ENCODE results near the gene MYO1D. TPM values are rescaled to one million over a fixed set of nuclear protein-coding genes. Genes with fewer than 3 reads are reported as not detected.

MYO1D gene
- total and polyA plus RNA-seq, 2 of the 13 experiments (the other 11 are each of a cell fraction or from before 2014, with no cell fraction given) = 13.2 to 17.3 TPM

DNA sequence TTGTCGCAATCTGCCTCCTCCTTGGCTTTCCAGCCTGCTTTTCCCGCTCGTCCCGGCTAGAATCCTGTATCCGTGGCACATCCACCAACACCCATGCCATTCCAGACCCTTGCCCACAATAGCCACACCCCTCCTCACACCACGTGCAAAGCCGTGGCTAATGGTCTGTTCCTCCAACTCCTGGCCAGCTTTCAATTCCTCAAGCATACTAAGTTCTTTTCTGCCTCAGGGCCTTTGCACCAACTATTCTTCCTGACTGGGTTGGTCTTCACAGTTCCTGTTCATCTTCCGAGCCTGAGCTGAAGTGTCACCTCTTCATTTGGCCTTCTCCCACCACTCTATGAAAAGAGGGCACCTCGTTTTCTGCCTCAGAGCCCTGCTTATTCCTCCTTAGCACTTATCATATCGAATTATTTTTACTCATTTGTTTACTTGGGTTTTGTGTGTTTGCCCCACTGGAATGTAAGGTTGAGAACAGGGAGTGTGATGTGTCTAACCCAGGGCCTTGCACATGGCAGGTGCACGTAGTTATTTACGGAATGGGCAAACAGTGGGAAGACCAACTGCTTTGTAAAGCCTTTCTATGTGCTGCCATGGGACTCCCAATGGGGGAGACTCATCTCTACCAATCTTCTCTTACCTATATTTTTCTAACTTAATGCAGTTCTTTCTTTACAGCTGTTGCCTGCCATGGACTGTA is 321.2 kb downstream of the MYO1D start (continued):
- TF ChIP-seq ZNF335 (CRISPR knock-in tag; IDR thresholded peaks at IDR 0.05) = no peak
- TF ChIP-seq NR2F1 (CRISPR knock-in tag; IDR thresholded peaks at IDR 0.05) = no peak

GRCh38 chr17:32553168-32553567 is 323.8 kb downstream of the MYO1D start:
- no peak for FAIRE-seq
- Histone ChIP-seq H4K20me1 (ENCODE audit: insufficient read depth, low read length) (no peaks in the 10 kb centered on the region), H3K79me2 (ENCODE audit: insufficient read depth, low read length) (no peaks in the 10 kb centered on the region), H3K9ac (ENCODE audit: insufficient read depth, low read depth, low read length) (no peak overlapping the region), H3K4me1 (ENCODE audit: insufficient read depth, low read length) (no peaks in the 10 kb centered on the region), H3K36me3 (replicated peaks in 1 of 2; ENCODE audit: control insufficient read depth in 1 of 2, insufficient read depth in 2 of 2, low read length in 2 of 2) (no peaks in the 10 kb centered on the region), H3K4me2 (ENCODE audit: low read depth, low read length) (no peak overlapping the region), H2AFZ (ENCODE audit: low read length) (no peak overlapping the region), H3K27me3 (ENCODE audit: control insufficient read depth in 1 of 2, insufficient read depth in 2 of 2, low read length in 2 of 2) (no peaks in the 10 kb centered on the region), H3K4me3 (replicated peaks in 1 of 3; ENCODE audit: insufficient read depth in 1 of 3, low read depth in 2 of 3, low read length in 3 of 3) (no peak overlapping the region), H3K9me3 (ENCODE audit: low read length) (no peaks in the 10 kb centered on the region), H3K27ac (ENCODE audit: extremely low read length, insufficient read depth, low read length) (no peak overlapping the region)
- ATAC-seq = no peak
- no TSS peak for BruUV-seq (replicated peaks)
- ChIA-PET POLR2A (no interaction called here), CTCF (ENCODE audit: low intra/inter-chr PET ratio, low total read pairs) (no interaction called here)
- no peak for DNase-seq (ENCODE audit: low spot score)
- WGBS (ENCODE audit: low lambda C conversion rate) = 82% methylated on average over 3 of the region's 3 CpGs
- intact Hi-C loops (cut with micrococcal nuclease; ENCODE audit: unreplicated experiment) = no loop called here
- in situ Hi-C loops (cut with HindIII; ENCODE audit: extremely low pct_ligation_motif_present, low pct_unique_long_range_greater_than_20kb) = no loop called here
- no peak for TF ChIP-seq ZNF580 (CRISPR knock-in tag; IDR thresholded peaks at IDR 0.05; ENCODE audit: borderline replicate concordance, low read depth)
- TF ChIP-seq MXD4 (CRISPR knock-in tag; IDR thresholded peaks at IDR 0.05) = no peak
- no peak for TF ChIP-seq REPIN1 (CRISPR knock-in tag; IDR thresholded peaks at IDR 0.05; ENCODE audit: borderline replicate concordance, low read depth)
- no peak for TF ChIP-seq ZNF44 (CRISPR knock-in tag; IDR thresholded peaks at IDR 0.05)
- TF ChIP-seq, protein P1, sequence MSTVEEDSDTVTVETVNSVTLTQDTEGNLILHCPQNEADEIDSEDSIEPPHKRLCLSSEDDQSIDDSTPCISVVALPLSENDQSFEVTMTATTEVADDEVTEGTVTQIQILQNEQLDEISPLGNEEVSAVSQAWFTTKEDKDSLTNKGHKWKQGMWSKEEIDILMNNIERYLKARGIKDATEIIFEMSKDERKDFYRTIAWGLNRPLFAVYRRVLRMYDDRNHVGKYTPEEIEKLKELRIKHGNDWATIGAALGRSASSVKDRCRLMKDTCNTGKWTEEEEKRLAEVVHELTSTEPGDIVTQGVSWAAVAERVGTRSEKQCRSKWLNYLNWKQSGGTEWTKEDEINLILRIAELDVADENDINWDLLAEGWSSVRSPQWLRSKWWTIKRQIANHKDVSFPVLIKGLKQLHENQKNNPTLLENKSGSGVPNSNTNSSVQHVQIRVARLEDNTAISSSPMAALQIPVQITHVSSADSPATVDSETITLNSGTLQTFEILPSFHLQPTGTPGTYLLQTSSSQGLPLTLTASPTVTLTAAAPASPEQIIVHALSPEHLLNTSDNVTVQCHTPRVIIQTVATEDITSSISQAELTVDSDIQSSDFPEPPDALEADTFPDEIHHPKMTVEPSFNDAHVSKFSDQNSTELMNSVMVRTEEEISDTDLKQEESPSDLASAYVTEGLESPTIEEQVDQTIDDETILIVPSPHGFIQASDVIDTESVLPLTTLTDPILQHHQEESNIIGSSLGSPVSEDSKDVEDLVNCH (CRISPR knock-in tag; IDR thresholded peaks at IDR 0.05) = no peak
- TF ChIP-seq, protein P2, sequence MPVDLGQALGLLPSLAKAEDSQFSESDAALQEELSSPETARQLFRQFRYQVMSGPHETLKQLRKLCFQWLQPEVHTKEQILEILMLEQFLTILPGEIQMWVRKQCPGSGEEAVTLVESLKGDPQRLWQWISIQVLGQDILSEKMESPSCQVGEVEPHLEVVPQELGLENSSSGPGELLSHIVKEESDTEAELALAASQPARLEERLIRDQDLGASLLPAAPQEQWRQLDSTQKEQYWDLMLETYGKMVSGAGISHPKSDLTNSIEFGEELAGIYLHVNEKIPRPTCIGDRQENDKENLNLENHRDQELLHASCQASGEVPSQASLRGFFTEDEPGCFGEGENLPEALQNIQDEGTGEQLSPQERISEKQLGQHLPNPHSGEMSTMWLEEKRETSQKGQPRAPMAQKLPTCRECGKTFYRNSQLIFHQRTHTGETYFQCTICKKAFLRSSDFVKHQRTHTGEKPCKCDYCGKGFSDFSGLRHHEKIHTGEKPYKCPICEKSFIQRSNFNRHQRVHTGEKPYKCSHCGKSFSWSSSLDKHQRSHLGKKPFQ (CRISPR knock-in tag; IDR thresholded peaks at IDR 0.05; ENCODE audit: insufficient replicate concordance) = no peak
- TF ChIP-seq, protein P3, sequence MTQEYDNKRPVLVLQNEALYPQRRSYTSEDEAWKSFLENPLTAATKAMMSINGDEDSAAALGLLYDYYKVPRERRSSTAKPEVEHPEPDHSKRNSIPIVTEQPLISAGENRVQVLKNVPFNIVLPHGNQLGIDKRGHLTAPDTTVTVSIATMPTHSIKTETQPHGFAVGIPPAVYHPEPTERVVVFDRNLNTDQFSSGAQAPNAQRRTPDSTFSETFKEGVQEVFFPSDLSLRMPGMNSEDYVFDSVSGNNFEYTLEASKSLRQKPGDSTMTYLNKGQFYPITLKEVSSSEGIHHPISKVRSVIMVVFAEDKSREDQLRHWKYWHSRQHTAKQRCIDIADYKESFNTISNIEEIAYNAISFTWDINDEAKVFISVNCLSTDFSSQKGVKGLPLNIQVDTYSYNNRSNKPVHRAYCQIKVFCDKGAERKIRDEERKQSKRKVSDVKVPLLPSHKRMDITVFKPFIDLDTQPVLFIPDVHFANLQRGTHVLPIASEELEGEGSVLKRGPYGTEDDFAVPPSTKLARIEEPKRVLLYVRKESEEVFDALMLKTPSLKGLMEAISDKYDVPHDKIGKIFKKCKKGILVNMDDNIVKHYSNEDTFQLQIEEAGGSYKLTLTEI (CRISPR knock-in tag; conservative IDR thresholded peaks at IDR 0.05) = no peak
- no peak for TF ChIP-seq ZNF101 (CRISPR knock-in tag; IDR thresholded peaks at IDR 0.05; ENCODE audit: borderline replicate concordance, low read depth)
- no peak for TF ChIP-seq ZNF33B (CRISPR knock-in tag; IDR thresholded peaks at IDR 0.05)
- no peak for TF ChIP-seq ZFP41 (CRISPR knock-in tag; IDR thresholded peaks at IDR 0.05; ENCODE audit: borderline replicate concordance)
- no peak for TF ChIP-seq SPEN (CRISPR knock-in tag; IDR thresholded peaks at IDR 0.05; ENCODE audit: low read depth)
- no peak for TF ChIP-seq TFE3 (CRISPR knock-in tag; IDR thresholded peaks at IDR 0.05)
- TF ChIP-seq ZNF552 (CRISPR knock-in tag; IDR thresholded peaks at IDR 0.05; ENCODE audit: borderline replicate concordance) = no peak

Data from HepG2 (cell line).